NCI-H2196 treated with DMSO at 0.1 percent for 48 hours (cell line): ENCODE results near the gene JMJD7.
A peak's percentile ranks its signal among the peaks of the same experiment; 100 is the strongest.

Source experiments
- DNase-seq: peaks from one replicate; lab custom pipeline; 2025; ENCODE audit not compliant: unreplicated experiment; lab: John Stamatoyannopoulos, UW

The JMJD7 gene

DNA sequence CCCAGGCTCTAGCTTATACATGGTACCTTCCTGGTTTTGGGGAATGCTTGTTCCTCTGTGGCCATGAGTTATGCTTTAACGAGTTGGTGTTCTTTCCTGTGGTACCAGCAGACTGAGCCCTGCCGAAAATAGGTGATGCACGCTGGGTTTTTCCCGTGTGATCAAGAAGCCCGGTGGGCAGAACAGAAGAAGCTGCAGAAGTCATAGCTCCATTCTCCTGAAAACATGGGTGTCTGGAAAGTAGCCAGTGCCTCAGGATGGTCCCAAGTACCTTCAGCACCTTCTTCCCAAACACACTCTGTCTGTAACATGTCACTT lies 28.4 kb upstream of the JMJD7 start:
- DNase-seq, result no peak

DNA sequence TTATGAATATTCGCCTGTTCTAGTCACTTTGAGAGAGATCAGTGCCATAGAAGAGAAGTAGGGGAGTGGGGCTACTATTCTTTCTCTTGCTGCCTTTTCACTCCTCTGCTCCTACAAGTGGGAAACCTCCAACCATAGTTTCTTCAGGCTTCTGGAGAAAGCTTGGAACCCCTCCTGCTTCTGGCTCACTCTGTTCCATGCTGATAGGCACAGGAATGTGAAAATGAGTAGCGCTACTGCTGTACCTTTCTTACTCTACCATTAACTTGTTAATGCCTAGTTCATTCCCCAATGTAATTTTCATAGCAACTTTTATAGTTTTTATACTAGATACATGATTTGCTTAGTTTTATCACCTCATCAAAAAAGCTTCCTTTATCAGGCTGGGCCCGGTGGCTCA lies 26.7 kb upstream of the JMJD7 start:
- no peak for DNase-seq

DNA sequence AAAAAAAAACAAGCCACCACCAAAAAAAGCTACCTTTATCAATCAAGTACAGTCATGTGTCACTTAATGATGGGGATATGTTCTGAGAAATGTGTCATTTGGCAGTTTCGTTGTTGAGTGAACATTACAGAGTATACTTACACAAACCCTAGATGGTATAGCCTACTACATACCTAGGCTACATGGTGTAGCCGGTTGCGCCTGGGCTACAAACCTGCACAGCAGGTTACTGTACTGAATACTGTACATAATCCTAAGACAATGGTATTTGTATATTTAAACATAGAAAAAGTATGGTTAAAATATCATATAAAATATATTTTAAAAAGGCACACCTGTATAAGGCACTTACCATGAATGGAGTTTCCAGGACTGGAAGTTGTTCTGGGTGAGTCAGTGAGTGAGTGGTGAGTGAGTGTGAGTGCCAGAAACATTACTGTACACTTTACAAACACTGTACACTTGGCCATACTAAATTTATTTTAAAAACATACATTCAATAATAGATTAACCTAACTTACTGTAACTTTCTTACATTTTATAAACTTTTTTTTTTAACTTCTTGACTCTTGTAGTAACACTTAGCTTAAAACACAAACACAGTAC lies 25.9 kb upstream of the JMJD7 start:
- no peak for DNase-seq

DNA sequence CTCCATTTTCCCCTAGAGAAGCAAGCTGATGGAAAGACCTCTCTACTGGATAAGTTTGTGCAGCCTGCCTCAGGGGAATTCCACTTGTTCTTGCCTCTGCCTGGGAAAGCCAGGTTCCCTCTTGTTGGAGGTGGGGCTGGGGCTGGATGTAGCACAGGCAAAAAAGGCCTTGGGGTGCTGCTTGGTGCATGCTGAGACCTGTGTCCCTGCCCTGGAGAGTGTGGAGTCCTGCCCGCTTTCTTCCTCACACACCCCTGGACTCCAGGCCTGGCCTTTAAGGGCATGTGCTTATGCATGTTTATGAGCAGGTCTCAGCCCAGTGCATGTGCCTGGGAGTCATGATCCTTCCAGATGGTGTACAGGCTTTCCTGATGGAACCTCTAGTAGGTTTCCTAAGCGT lies 23.5 kb upstream of the JMJD7 start:
- no peak for DNase-seq

DNA sequence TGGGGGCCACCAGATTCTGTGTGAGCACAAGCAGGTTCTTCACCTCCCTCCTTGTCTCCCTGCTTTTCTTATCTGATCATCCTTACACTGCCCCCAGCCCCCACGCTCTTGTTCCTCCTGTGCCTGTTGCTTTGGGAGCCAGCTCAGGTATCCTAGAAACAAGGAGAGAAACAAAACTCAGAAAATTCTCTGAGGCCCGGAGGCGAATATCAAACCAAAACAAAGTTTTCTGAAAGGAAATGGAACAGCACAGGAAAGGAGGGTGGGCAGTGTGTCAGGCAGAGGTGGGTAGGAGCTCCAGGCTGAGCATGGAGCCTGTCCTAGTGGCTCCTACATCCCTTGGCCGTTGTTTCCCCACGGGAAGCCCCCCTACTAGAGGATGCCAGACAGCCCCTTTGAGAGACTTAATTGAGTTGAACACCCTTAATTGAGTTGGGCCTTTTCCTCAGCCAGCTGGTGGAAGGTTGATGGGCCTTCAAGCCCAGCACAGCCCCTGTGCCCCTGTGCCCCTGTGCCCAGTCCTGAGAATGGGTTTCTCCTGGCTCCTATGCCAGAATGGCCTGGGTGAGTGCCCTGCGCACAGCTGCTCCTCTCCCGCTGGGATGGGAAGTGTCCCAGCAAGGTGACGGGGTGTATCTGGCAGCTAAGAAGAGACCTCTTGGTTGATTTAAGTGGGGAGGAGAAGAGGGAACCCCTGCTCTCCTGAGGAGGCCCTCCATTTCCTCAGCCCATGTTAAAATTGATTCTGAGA lies 22.8 kb upstream of the JMJD7 start:
- no peak for DNase-seq

DNA sequence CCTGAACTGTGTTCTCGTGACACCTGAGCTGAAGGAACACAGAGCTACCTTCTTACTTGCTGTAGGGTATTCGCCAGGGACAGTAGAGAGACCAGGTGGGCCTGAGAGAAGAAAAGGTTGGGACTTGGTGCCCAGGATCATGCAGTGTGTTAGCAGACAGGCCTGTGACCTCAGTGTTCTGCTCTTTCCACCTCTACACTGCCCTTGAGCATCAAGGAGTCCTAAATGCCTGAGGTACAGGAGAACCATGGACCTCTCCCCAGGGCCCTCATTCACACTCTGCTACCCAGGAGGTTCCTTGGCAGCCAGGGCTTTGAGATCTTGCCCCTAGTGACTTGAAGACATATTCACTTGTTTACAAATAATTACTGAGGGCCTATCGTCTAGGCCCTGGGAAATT lies 22.2 kb upstream of the JMJD7 start:
- DNase-seq, result no peak

DNA sequence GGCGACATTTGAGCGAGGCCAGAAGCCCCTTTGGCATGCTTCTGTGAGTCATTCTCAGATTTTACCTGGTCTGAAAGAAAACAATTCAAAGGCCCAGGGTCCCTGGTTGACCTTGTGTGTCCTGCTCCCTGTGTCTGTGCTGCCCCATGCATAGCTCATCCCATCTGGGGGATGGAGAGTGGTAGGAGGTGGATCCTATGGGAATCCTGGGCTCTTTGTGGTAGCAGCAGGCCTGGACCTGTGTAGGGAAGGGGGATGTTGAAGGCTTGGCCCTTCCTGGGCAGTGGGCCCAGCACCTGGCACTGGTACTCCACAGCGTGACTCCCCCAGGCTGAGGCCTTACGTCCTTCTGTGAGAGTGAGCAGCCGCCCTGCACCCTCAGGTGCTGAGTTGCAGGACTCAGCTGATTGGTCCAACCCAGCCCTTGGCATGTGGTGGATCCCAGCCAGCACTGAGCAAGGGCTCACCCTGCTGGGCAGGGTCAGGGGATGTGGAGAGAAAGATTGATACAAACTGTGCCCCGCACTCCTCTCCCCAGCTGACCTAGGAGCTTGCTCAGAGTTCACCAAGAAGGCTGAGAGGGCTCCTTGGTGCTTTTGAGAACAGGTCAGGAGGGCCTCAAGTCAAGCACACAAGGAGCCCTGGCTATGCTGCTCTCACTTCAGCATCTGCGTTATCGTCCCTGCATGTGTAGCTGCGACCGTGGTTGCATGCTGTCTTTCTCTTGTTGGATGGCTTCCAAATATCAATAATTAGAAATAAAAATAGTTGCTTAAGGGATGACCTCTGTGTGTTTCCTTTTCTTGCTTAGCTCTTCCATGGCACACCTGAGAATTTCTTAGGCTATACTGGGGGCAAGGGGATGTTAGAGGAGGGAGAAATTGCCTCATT lies 21.4 kb upstream of the JMJD7 start:
- peak; percentile 20 for DNase-seq

DNA sequence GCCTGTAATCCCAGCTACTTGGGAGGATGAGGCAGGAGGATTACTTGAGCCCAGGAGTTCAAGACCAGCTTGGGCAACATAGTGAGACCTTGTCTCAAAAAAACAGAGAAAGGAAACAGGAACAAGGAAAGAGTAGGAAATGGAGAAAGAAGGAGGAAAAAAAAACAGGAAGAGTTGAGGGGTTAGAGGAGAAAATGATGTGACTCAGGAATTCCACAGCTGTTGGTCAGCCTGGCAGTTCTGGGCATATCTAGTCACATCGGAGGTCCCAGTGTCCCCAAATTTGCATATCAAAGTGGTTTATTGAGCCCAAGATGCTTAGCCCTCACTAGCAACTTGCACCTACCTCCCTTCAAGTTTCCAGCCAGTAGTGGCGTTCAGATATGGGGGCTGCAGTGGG lies 18.8 kb upstream of the JMJD7 start:
- DNase-seq, result no peak

DNA sequence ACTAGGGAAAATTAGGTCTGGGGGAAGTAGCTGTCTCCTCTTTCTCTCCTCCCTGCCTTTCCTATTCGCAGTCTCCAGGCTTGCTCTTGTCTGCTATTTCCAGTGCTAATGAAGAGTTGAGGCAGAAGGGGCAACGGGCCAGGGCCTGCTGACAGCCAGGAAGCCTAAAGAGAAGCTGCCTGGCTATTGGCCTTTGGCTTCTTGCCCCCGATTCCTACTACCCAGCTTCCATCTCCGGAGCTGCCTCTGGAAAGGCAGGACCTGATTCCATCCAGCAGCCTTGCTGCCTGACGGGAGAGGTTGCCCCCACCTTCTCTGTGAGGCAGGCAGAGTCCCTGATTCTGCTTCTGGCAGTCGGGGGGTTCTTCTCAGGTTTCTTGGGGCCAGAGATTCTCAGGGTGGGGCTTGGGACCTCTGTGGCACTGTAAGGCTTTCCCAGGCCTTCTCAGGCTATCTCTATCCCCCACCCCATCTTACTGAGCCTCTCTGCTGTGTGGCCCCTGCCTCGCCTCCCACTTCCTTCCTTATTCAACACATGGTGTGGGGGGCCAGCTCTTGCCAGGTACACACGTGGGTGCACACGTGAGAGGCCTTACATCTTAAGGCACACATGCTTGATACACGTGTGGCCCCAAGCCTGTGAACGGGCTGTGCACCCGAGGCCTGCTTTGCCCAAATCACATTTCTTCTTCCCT lies 18.2 kb upstream of the JMJD7 start:
- DNase-seq, result no peak

DNA sequence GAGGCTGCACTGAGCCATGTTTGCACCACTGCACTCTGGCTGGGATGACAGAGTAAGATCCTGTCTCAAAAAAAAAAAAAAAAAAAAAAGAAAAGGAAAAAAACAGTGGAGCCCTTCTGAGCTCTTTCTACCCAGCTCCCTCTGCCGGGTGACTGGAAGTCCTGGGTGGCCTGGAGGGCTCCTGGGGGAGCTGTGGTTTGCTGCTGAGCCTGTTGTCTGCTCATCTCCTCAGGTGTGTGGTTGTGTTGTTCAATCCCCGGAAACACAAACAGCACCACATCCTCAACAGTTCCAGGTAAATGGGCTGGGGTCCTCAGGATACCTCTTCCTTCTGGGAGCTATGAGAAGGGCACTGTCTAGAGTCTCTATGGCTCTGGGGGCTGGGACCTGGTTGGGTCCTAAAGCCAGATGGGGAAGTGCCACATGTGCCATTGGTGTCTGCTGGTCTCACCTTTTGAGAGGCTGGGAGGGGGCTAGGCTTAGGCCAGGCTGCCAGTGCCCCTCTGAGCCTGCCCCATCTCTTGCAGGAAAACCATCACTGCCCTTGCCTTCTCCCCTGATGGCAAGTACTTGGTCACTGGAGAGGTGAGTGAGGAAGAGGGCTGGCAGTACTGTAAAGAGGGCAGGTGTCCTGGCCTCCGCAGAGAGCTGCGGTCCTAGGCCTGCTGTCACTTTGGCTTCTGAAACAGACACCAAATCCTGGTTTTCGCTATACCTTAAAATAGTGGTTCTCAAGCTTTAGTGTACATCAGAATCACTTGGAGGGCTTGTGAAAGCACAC lies 17.1 kb upstream of the JMJD7 start:
- no peak for DNase-seq

DNA sequence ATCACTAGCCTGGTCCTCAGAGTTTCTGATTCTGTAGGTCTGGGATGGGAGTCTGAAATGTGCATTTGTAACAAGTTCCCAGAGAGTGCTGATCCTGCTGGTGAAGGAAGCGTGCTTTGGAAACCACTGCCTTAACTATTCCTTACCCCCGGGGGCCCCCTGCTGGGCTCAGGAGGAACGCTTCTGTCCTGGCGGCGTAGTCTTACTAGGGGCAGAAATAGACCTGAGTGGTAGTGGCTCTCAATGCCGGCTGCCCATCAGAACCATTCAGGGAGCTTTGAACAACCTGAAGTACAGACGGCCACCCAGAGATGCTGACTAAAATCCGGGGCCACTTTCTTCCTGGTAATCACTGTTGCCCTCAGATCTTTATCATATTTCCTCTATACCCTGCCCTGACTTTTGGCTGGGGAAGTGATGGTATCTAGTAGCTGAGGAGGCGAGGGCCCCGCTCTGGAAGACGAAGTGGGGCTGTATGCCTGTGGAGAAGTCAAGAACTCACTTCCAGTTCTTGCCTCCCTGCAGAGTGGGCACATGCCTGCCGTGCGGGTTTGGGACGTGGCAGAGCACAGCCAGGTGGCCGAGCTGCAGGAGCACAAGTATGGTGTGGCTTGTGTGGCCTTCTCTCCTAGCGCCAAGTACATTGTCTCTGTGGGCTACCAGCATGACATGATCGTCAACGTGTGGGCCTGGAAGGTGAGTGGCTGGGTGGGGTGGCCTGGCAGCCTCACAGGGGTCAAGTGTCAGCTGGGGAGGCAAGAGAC lies 16.3 kb upstream of the JMJD7 start:
- no peak for DNase-seq

DNA sequence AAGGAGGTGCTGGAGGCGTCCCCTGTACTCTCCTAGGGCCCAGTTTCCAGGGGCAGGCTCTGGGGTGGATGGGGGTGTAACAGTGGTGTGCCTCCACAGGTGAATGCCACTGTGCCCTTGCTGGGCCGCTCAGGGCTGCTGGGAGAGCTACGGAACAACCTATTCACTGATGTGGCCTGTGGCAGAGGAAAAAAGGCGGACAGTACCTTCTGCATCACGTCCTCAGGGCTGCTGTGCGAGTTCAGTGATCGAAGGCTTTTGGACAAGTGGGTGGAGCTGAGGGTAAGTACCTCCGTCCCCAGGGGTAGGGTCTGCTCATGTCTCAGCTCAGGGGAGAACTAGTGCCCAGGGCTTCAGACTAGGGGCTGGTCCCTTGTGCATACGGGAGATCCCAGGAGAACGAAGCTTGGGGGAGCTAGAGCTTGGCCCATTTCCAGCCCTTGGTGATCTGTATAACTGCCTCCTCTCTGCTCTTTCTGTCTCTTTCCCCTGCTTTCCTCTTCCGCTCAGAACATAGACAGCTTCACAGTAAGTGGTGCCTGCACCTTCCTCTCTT lies 15.0 kb upstream of the JMJD7 start:
- DNase-seq, result no peak

DNA sequence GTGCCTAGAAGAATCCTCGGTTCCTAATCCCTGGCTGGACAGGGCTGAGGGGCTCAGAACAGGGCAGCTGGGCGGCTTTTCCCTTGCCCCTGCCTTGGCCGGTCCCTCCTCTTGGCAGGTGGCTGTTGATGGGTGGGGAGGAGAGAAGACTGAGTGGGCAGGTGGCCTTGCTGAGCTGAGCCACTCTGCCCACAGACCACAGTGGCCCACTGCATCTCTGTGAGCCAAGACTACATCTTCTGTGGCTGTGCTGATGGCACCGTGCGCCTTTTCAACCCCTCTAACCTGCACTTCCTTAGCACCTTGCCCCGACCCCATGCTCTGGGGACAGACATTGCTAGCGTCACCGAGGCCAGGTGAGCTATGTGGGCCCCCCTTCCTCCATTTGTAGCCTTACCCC lies 14.5 kb upstream of the JMJD7 start:
- DNase-seq, result no peak

DNA sequence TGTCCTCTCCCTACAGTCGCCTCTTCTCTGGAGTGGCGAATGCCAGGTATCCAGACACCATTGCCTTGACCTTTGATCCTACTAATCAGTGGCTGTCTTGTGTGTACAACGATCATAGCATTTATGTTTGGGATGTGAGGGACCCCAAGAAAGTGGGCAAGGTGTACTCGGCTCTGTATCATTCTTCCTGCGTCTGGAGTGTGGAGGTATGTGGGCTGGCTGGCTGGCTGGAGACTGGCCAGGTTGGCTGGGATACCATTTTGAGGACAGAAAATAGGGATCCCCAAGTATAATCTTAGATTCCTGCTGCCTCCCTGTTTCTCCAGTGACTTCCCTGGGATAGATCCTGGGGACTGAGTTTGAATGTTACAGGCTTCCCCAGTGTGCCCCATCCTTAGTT lies 13.4 kb upstream of the JMJD7 start:
- DNase-seq, result no peak

DNA sequence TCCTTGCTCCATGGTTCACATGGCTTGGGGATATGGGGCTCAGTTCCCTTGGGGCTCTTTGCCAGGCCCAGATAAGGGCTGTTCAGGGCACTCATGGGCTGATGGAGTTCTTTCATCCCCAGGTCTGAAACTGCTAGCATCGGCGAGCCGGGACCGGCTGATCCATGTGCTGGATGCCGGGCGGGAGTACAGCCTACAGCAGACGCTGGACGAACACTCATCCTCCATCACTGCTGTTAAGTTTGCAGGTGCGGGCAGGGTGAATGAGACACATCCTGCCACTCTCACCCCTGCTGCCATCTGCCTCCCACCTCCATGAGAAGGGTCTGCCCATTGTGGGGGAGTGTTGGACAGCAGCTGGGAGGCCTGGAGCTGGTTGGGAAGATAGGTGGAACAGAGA lies 11.1 kb upstream of the JMJD7 start:
- DNase-seq, result no peak

DNA sequence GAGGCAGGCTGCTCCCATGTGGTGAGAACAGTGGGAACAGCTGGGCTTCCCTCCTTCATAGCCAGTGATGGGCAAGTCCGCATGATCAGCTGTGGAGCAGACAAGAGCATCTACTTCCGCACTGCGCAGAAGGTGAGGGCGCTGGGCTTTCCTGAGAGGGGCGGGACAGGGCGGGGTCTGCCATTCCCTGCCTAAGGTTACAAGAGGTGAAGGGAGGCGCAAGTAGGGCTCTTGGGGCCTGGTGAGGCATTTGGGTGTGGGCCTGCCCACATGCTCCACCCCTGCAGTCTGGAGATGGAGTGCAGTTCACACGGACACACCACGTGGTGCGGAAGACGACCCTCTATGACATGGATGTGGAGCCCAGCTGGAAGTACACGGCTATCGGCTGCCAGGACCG lies 10.6 kb upstream of the JMJD7 start:
- no peak for DNase-seq

DNA sequence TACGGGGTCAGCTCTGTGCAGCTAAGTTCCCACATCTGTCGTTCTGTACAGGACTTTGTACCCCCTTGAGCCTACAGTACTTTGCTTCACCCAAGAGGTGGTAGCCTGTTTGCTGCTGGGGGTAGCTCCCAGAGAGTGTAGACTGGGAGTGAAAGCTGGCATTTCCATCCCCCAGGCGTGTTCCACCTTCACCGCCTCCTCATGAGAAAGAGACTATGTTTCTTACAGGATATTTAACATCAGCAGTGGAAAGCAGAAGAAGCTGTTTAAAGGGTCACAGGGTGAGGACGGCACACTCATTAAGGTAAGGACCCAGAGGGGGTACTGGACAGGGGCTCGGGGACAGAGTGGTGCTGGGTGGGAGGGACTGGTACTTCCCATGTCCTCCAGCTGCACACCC lies 10.1 kb upstream of the JMJD7 start:
- no peak for DNase-seq

DNA sequence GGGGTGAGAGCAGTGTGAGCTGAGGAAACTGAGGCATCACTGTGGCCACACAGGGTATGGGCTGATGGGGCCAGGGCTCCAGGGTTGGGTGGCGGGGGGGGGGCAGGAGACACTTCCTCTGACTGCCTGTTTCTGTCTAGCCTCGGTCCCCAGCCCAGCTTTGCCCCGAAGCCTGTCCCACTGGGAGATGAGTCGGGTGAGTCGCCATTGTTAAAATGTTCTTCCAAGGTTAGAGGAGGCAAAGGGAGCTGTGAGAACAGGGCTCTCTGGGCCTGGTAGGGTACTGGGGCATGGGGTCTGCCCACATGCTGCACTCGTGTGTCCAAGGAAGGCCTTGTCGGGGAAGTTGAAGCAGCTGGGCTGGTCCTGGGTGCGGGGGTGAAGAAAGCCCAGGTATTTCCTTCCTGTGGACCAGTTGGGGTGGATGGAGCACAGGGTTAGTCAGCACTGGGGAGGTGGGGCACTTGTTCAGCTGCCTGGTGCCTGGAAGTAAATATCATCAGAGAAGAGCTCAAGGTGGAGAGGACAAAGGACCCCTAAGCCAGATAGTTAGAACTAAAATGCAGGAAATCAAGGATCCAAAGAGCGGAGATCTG lies 8.3 kb upstream of the JMJD7 start:
- DNase-seq, result no peak

DNA sequence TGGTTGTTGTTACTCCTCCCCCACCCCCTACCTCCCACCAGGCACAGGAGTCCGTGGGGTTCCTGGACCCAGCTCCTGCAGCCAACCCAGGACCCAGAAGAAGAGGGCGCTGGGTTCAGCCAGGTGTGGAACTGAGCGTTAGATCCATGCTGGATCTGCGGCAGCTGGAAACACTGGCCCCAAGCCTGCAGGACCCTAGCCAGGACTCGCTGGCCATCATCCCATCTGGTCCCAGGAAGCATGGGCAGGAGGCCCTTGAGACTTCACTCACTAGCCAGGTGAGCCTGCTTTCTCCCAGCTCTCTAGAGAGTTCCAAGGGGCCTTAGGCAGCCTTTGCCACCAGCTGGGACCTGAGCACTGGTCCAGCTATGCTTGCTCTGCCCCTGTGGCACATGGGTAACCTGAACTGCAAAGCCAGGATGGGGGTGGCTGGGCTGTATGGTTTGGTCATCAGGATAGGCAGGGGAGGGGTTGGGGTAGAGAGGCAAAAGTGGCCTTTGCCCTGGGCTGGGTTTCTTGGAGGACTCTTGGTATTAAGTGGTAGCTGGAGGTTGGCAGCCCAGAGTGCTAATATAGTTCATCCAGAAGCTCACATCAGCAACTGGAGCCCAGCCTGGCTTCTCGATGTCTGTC lies 7.0 kb upstream of the JMJD7 start:
- no peak for DNase-seq
